AG10803 (cell line): ENCODE measurements around the gene SLC5A1.

Experiments used
- DNase-seq: peaks from one replicate; pipeline ENCODE4 v3.0.0; 2010; ENCODE audit warnings: low read depth
- H3K4me3 ChIP-seq: 2 replicates; pipeline ENCODE4 v1.5.1; 2011; ENCODE audit warnings: mild to moderate bottlenecking, low read length, control low read depth
- CTCF ChIP-seq: conservative IDR thresholded peaks from 2 replicates; pipeline ENCODE4 v1.5.1; 2011; ENCODE audit warnings: mild to moderate bottlenecking, low read length, control low read depth, inconsistent platforms

The SLC5A1 gene

GRCh38 chr22:32059426-32059825 is 16.4 kb downstream of the SLC5A1 start:
- no peak overlapping the region for H3K4me3 ChIP-seq
- no peak for DNase-seq
- no peak for TF ChIP-seq CTCF

DNA sequence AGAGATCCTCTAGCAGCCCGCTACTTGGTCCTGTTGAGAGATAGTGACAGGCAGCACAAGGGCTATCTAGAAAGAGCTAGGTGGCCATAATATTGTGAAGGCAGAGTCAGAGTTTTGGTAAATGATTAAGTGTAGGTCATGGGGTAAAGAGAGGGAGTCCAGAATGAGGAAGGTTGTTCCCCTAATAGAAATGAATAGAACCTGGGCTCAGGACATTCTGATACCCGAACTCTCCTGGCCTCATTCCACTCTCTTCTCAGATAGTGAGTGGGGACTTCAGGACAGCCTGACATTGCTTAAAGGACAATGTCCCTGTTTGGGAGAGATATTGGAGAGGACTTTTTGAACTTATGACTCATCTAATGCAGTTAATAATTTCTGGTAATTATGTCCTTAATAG is 20.6 kb downstream of the SLC5A1 start:
- TF ChIP-seq CTCF, result no peak
- DNase-seq, result no peak
- no peak overlapping the region for H3K4me3 ChIP-seq

DNA sequence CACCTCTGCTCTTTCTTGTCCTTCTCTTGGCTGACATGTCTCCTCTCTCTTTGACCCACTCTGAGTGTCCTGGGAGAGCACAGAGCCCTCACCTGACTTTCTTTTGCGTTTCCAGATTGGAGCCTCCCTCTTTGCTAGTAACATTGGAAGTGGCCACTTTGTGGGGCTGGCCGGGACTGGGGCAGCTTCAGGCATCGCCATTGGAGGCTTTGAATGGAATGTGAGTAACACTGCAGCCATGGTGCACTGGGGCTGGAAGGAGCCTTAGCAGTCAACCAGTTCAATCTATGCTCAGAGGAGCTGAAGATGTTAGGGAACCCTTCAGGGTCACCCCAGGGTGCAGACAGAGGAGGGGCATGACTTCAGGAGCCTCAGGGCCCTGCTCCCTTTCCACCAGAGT is 23.8 kb downstream of the SLC5A1 start:
- no peak overlapping the region for H3K4me3 ChIP-seq
- TF ChIP-seq CTCF, result no peak
- DNase-seq, result no peak

DNA sequence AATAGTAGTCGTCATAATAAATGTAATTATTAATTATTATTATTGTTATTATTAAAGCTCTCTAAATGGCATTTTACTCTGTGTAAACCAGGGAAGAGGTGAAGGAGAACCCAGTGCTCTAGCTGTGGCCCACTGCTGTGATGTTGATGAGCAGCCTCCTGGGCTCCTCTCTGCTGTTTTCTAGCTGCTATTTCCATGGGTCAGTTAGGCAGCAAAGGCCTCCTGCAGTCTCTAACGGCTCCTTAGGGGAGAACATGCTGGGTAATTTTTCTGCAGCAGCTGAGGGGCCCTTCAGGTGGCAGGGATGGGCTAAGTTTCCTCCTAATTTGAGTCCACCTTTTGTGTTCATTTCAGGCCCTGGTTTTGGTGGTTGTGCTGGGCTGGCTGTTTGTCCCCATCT is 24.6 kb downstream of the SLC5A1 start:
- H3K4me3 ChIP-seq, result no peak overlapping the region
- no peak for DNase-seq
- TF ChIP-seq CTCF, result no peak

- H3K4me3 ChIP-seq, result no peak overlapping the region
- TF ChIP-seq CTCF, result no peak
- no peak for DNase-seq
Observed at GRCh38 chr22:32069579-32070372, 26.7 kb downstream of the SLC5A1 start.

GRCh38 chr22:32073262-32073661 is 30.2 kb downstream of the SLC5A1 start:
- H3K4me3 ChIP-seq, result no peak overlapping the region
- no peak for DNase-seq
- no peak for TF ChIP-seq CTCF

DNA sequence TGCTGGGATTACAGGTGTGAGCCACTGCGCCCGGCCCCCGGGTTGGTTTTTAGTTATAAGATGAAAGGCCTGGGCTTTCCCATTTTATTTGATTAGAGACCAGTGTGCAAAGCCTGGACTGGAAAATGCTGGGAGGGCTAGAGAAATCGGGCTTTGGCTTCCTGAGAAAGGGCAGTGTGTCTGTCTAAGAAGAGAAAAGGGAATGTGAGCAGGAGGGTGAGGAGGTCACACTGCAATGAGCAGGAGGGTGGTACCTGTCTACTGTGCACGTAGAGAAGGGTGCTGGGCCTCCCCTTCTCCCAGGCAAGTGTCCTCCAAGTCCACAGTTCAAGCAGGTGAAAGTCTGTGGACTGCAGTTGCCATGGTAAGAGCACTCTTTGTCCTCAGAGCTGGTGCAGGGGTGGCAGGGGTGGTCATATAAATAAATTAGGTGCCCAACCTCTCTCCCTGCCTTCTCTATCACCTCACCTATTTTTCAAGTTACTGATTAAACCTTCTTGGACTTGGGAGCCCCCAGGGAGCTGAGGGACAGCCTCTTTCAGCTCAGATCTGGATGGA is 30.8 kb downstream of the SLC5A1 start:
- no peak overlapping the region for H3K4me3 ChIP-seq
- DNase-seq, result no peak
- TF ChIP-seq CTCF, result no peak
